KOPT-K1 (cell line): Measurements from ENCODE around the gene GZF1.
A peak's percentile ranks its signal among the peaks of the same experiment; 100 is the strongest.

Experiments used
- H3K27ac ChIP-seq: fragments of 200-600 bp; sonication (generic); 2 replicates; pipeline ENCODE4 v1.5.1; 2016; ENCODE audit warnings: antibody characterized with exemption, mild to moderate bottlenecking, low read depth, low read length; ENCODE audit not compliant: poor library complexity, severe bottlenecking
- H3K36me3 ChIP-seq: fragments of 200-600 bp; sonication (generic); 2 replicates; pipeline ENCODE4 v1.5.1; 2017; ENCODE audit warnings: antibody characterized with exemption, mild to moderate bottlenecking, low read length, moderate library complexity; ENCODE audit not compliant: insufficient read depth
- H3K9me3 ChIP-seq: fragments of 200-600 bp; sonication (generic); 2 replicates; pipeline ENCODE4 v1.5.1; 2017; ENCODE audit warnings: antibody characterized with exemption, low read length, mild to moderate bottlenecking; ENCODE audit not compliant: insufficient read depth, poor library complexity, severe bottlenecking

The GZF1 gene

DNA sequence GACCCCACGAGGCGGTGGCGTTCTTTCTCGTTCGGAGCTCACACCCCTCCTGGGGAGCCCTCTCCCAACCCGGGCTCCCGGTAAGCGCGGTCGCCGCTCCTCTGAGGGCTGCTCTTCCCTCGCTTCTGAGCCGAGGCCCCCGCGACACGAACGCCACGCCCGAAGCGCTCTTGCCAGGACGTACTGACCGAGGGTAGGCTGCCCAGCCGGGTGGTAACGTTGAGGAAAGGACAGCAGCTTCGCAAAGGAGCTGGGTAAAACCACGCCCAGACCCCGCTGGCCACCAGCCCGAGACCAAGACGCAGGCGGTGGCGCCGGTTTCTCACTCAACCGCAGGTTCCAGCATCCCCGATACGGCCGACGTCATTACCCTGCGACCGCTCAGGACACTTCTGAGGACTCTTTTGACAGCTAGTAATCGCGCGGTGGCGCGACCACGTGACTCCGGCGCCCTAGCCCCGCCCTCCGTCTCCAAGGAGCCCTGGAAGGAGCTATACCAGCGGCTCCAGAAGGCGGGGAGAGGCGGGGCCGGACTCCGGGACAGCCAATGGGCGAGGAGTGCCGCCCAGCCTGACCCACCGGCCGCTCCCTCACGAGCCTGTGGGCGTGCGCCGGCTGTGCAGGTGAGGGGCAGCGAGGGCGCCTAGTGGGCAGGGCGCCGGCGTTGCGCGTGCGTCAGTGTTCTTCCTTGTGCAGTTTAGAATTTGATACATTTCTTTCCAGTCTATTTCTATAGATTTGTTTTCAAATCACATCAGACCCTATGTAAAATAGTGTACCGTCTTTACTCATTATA, 4.0 kb upstream of the GZF1 start:
- H3K27ac ChIP-seq: peak overlapping the region; percentile 68
- no peaks in the 10 kb centered on the region for H3K9me3 ChIP-seq
- H3K36me3 ChIP-seq: peaks cover 32% of the 10 kb centered on the region

DNA sequence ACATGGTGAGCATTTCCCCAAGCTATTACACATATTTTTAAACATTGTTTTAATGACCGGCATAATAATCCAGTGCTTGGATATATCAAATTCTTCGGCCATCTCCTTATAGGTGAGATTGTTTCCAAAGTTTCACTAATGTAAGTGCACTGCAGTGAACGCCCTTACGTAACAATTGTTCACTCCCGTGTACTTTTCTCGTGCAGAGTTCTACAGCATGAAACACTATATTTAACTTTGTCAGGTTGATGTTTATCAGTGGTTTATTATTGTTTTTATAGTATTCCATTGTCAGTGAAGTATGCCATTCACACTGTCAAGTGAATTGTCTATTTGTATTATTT, 3.4 kb upstream of the GZF1 start:
- Histone ChIP-seq H3K27ac (peak overlapping the region; percentile 32), H3K36me3 (peaks cover 29% of the 10 kb centered on the region), H3K9me3 (no peaks in the 10 kb centered on the region)

- no peak overlapping the region for H3K27ac ChIP-seq
- H3K36me3 ChIP-seq: peaks cover 23% of the 10 kb centered on the region
- H3K9me3 ChIP-seq: no peaks in the 10 kb centered on the region
Measured at GRCh38 chr20:23358923-23359593, 2.9 kb upstream of the GZF1 start.

DNA sequence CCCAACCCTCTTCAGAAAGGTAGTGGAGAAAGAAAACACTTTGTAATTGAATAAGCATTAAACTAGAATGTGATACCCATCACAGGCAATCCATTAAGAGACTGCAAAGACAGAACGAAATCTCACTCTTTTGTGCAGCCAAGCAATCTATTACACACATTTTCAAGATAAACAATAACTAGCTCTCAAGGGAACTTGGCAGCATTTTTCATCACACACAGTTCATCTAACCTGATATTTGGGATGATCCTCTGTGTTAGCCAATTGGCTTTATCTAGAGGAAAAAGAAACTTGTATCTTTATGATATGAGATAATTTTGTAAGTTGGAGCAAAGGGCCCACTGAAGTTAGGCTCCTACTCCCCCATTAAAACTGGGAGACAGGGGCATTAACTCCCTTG, 1.5 kb upstream of the GZF1 start:
- no peaks in the 10 kb centered on the region for H3K9me3 ChIP-seq
- peak overlapping the region; percentile 86 for H3K27ac ChIP-seq
- peaks cover 23% of the 10 kb centered on the region for H3K36me3 ChIP-seq

- H3K36me3 ChIP-seq: peaks cover 23% of the 10 kb centered on the region
- no peaks in the 10 kb centered on the region for H3K9me3 ChIP-seq
- peak overlapping the region; percentile 86 for H3K27ac ChIP-seq
Measured at GRCh38 chr20:23361119-23361475, 885 bp upstream of the GZF1 start.

DNA sequence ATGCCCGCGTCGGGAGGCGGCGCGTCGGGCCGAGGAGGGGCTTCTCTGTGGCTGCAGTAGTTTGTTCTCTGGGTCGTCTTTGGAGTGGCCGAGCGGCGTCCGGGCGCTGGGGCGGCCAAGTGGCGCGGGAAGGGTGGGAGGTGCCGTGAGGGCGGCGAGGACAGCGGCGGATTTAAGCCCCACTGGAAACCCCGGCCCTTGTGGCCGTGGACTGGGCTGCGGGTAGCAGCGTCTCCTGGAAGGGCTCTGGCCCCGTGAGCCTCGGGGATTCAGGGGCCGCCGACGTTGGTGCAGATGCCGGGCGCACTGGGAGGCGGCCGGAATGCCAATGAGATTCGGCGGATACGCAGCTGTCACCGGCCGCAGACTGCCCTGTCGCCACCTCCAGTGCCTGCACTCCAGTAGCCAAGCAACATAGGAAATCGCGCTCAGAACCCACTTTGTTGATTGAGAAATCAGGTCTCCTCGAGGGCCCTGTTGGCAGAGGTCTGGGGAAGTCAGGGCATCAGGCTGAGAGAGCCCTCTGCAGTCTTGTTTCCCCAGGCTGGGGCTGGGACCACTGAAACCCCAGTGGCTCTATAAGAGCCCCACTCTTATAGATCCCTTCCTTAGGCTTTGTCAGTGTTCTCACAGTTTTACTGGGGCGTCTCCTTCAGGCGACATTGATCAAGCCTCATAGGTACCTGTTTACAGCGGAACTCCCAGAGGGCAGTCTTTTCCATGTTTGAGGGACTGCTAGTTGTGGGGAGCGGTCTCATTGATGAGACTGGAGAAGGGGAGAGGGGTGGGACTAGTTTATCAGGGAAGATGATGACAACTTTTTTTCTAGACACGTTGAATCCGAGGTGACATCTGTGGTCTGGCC, 642 bp downstream of the GZF1 start:
- H3K27ac ChIP-seq: peak overlapping the region; percentile 86
- no peaks in the 10 kb centered on the region for H3K9me3 ChIP-seq
- peaks cover 33% of the 10 kb centered on the region for H3K36me3 ChIP-seq

DNA sequence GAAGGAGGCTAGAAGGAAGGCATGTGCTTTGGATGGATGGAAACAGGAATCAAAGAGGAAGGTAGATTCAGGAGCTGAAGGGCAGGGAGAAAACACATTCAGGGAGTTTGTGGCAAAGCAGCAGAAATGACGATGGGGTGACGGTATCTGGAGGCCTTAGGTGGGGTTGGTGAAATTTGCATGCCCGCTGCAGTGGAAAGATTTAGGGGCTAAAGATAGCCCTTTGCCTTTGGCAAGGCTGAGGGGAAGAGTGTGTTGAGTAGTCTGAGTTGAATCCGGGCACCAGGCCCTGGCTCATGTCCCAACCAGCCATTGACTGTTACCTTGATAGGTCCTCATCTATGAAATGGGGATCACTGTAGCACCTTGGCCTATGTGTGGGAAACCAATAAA, 1.3 kb downstream of the GZF1 start:
- no peaks in the 10 kb centered on the region for H3K9me3 ChIP-seq
- H3K27ac ChIP-seq: peak overlapping the region; percentile 86
- peaks cover 39% of the 10 kb centered on the region for H3K36me3 ChIP-seq

GRCh38 chr20:23365390-23366165, 3.6 kb downstream of the GZF1 start:
- H3K36me3 ChIP-seq: peaks cover 62% of the 10 kb centered on the region
- no peak overlapping the region for H3K27ac ChIP-seq

GRCh38 chr20:23366384-23366783, 4.4 kb downstream of the GZF1 start:
- H3K36me3 ChIP-seq: peaks cover 71% of the 10 kb centered on the region
- H3K9me3 ChIP-seq: no peaks in the 10 kb centered on the region
- no peak overlapping the region for H3K27ac ChIP-seq

More at GRCh38 chr20:23365390-23366165, 3.6 kb downstream of the GZF1 start:
- H3K9me3 ChIP-seq: no peaks in the 10 kb centered on the region

DNA sequence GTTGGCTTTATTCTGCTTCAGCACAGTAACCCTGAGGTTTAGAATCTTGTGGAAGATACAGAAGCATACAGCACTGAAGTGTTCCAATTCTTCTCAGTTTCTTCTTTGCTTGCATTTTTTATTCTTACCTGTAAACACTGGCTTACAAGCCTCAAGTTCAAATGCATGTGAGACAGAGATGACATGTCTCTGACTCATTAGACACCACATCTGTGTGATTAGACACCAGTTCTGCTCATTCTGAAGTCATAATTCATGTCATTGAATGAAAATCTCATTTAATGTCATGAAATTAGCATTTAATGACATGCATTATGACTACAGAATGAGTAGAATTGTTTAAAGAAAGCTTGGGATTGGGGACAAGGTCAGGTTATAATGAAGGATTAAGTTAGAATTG, 5.8 kb downstream of the GZF1 start:
- no peaks in the 10 kb centered on the region for H3K9me3 ChIP-seq
- H3K36me3 ChIP-seq: peaks cover 84% of the 10 kb centered on the region
- no peak overlapping the region for H3K27ac ChIP-seq

GRCh38 chr20:23368316-23369071, 6.5 kb downstream of the GZF1 start:
- no peaks in the 10 kb centered on the region for H3K9me3 ChIP-seq
- peaks cover 92% of the 10 kb centered on the region for H3K36me3 ChIP-seq
- no peak overlapping the region for H3K27ac ChIP-seq

DNA sequence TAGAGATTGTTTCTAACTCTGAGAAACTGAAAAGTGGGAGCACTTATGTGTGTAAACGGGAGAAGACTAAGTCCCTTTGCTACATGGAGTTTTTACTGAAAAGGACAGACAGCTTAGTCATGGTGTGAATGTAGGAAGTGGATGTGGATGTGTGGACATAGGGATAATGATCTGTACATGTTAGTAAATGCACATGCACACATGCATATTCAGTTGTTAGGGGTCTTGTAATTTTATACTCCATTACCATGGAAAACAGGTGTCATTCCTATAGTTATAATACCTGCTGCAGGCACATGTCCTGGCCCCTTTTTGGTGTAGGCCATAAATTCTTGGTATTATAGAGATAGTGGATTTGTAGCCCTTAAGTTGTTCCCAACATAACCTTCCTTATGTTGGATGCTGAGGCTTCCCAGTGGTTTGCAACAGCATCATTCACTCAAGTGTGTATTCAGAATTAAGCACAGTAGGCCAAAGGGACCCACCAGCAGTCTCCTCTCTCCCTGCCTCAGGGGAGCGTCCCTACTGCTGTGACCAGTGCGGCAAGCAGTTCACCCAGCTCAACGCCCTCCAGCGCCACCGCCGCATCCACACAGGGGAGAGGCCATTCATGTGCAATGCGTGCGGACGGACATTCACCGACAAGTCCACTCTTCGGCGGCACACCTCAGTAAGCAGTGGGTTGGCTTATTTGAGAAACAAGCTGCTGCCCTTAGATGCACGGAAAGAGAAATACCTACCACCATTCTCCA, 7.3 kb downstream of the GZF1 start:
- Histone ChIP-seq H3K27ac (no peak overlapping the region), H3K36me3 (peaks cover 97% of the 10 kb centered on the region), H3K9me3 (no peaks in the 10 kb centered on the region)

DNA sequence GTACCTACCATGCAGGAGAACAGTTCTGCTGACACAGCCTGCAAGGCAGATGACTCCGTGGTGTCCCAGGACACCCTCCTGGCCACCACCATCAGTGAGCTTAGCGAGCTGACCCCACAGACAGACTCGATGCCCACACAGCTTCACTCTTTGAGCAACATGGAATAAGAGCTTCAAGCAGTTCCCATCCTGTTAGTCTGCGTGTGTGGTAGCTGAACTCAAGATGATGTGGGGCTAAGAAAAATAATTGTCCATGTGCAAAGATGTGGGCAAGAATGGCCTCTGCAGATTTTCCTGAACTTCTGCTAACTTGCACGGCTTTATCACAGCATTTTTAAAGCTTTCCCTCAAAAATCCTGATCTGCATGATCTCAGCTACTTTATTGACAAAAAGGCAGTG, 8.3 kb downstream of the GZF1 start:
- Histone ChIP-seq H3K9me3 (no peaks in the 10 kb centered on the region), H3K36me3 (peaks cover 95% of the 10 kb centered on the region), H3K27ac (no peak overlapping the region)

GRCh38 chr20:23370873-23371272, 8.9 kb downstream of the GZF1 start:
- Histone ChIP-seq H3K9me3 (no peaks in the 10 kb centered on the region), H3K36me3 (peaks cover 95% of the 10 kb centered on the region)

More at GRCh38 chr20:23370873-23371272, 8.9 kb downstream of the GZF1 start:
- H3K27ac ChIP-seq: no peak overlapping the region
